ENCODE results near the gene HNF1A. TPM values are rescaled to one million over a fixed set of nuclear protein-coding genes. Genes with fewer than 3 reads are reported as not detected.

Gene HNF1A
- total and polyA plus RNA-seq, 2 of the 4 experiments (the other 2 are of a cell fraction) = under 0.01 TPM; not detected in 1

- no peak overlapping the region for H3K18ac ChIP-seq (ENCODE audit: low read depth, low read length)
- H3K79me1 ChIP-seq (ENCODE audit: low read depth in 1 of 2, low read length in 2 of 2) = no peaks in the 10 kb centered on the region
- H4K20me1 ChIP-seq (ENCODE audit: insufficient read depth, low read length) = no peaks in the 10 kb centered on the region
- H3K23ac ChIP-seq (ENCODE audit: low read depth, low read length) = no peak overlapping the region
- no peaks in the 10 kb centered on the region for H3K9me3 ChIP-seq (ENCODE audit: control insufficient read depth, insufficient read depth, low read length)
- no peak overlapping the region for H2BK20ac ChIP-seq (ENCODE audit: low read depth, low read length)
- no peak overlapping the region for H3K4me3 ChIP-seq (ENCODE audit: insufficient read depth, low read depth, low read length)
- ATAC-seq (ENCODE audit: low read depth) (no peak), DNase-seq (no peak)
- dilution Hi-C loops (cut with HindIII; ENCODE audit: low sequenced_read_pairs, unreplicated experiment) = no loop called here
- H3K27ac ChIP-seq (ENCODE audit: insufficient read depth, low read length) = no peak overlapping the region
- no peak overlapping the region for H4K8ac ChIP-seq (ENCODE audit: low read depth in 2 of 2, low read length in 2 of 2)
- H3K56ac ChIP-seq (ENCODE audit: extremely low read depth, insufficient read depth, low read length) = no peak overlapping the region
- no peak overlapping the region for H2BK5ac ChIP-seq (ENCODE audit: low read depth, low read length, poor library complexity, severe bottlenecking)
- ChIA-PET POLR2A (ENCODE audit: unreplicated experiment) (no interaction called here), CTCF (interaction anchor here (0.9 kb wide), 1 partner anchor 11 kb away, joined by 3 read pairs; no protein-coding TSS in a partner anchor)
- intact Hi-C loops (cut with micrococcal nuclease) = no loop called here
- no peak overlapping the region for H3K14ac ChIP-seq (replicated peaks; ENCODE audit: low read depth, low read length)
- H2BK120ac ChIP-seq (ENCODE audit: low read depth, low read length) = no peak overlapping the region
- peaks cover 11% of the 10 kb centered on the region for H3K27me3 ChIP-seq (ENCODE audit: control insufficient read depth, insufficient read depth, low read length)
- H4K91ac ChIP-seq (ENCODE audit: insufficient read depth, low read depth, low read length) = no peak overlapping the region
- no peak overlapping the region for H2BK15ac ChIP-seq (ENCODE audit: low read depth, low read length)
- no peak overlapping the region for H3K9ac ChIP-seq (ENCODE audit: low read depth, low read length)
- H2AK9ac ChIP-seq (replicated peaks; ENCODE audit: low read depth, low read length, poor library complexity) = no peak overlapping the region
- no peak overlapping the region for H3K4ac ChIP-seq (ENCODE audit: low read depth, low read length)
- no peaks in the 10 kb centered on the region for H3K4me1 ChIP-seq (ENCODE audit: control insufficient read depth, insufficient read depth, low read length)
- H2AFZ ChIP-seq (replicated peaks; ENCODE audit: low read length, poor library complexity) = no peak overlapping the region
- no peaks in the 10 kb centered on the region for H3K9me1 ChIP-seq (ENCODE audit: insufficient read depth, low read length)
- no peak overlapping the region for H4K5ac ChIP-seq (ENCODE audit: low read depth, low read length)
- H3K4me2 ChIP-seq (ENCODE audit: low read depth, low read length) = no peak overlapping the region
- TF ChIP-seq RFX5 (IDR thresholded peaks at IDR 0.05; ENCODE audit: low read depth, low read length) (no peak), USF2 (IDR thresholded peaks at IDR 0.05; ENCODE audit: low read depth, low read length) (no peak), BHLHE40 (IDR thresholded peaks at IDR 0.05; ENCODE audit: low read depth, low read length) (no peak), RAD21 (IDR thresholded peaks at IDR 0.05; ENCODE audit: low read length) (no peak)
- H2AK5ac ChIP-seq (ENCODE audit: low read depth, low read length) = no peak overlapping the region
- WGBS, 2 experiments (ENCODE audit: extremely low coverage in 2 of 2, insufficient read length in 1 of 2) = no CpG with 5 or more reads among the region's 7 CpGs
- no TSS peak for BruUV-seq (replicated peaks)
- no peaks in the 10 kb centered on the region for H3K36me3 ChIP-seq (ENCODE audit: control insufficient read depth, insufficient read depth, low read length)
- in situ Hi-C loops (cut with MboI; ENCODE audit: low sequenced_read_pairs) = no loop called here
Measured at GRCh38 chr12:120960657-120961056, 17.7 kb upstream of the HNF1A start.

Data from IMR-90 (cell line).